HepG2 (cell line): ENCODE results near the gene KANSL1. TPM values are rescaled to one million over a fixed set of nuclear protein-coding genes. Genes with fewer than 3 reads are reported as not detected.

ENCODE experiments used
- ADNP ChIP-seq: sonication (generic); formaldehyde crosslinking; IDR thresholded peaks from 2 replicates; pipeline ENCODE4 v1.4.0; 2020; ENCODE audit warnings: missing genetic modification reagents
- ATF1 ChIP-seq: IDR thresholded peaks from 2 replicates; pipeline ENCODE4 v1.6.1; 2016; ENCODE audit warnings: mild to moderate bottlenecking, control low read depth
- BRD4 ChIP-seq: sonication (generic); formaldehyde crosslinking; IDR thresholded peaks from 2 replicates; pipeline ENCODE4 v1.4.0; 2020; ENCODE audit warnings: missing genetic modification reagents
- ISX ChIP-seq: sonication (generic); formaldehyde crosslinking; conservative IDR thresholded peaks from 2 replicates; pipeline ENCODE4 v1.5.0; 2020; ENCODE audit warnings: missing genetic modification reagents
- KDM6A ChIP-seq: IDR thresholded peaks from 2 replicates; pipeline ENCODE4 v1.6.1; 2016; ENCODE audit warnings: low read depth
- NFE2L1 ChIP-seq: sonication (generic); formaldehyde crosslinking; IDR thresholded peaks from 2 replicates; pipeline ENCODE4 v1.4.0; 2020; ENCODE audit warnings: missing genetic modification reagents, mild to moderate bottlenecking, borderline replicate concordance
- PCBP1 ChIP-seq: fragments of 200-400 bp; formaldehyde crosslinking; IDR thresholded peaks from 2 replicates; pipeline ENCODE4 v1.6.1; 2017; ENCODE audit warnings: mild to moderate bottlenecking, low read depth, low read length, borderline replicate concordance
- RXRB ChIP-seq: IDR thresholded peaks from 2 replicates; pipeline ENCODE4 v1.6.1; 2016; ENCODE audit warnings: borderline replicate concordance, missing genetic modification reagents, missing compliant biosample characterization
- SCMH1 ChIP-seq: sonication (generic); formaldehyde crosslinking; IDR thresholded peaks from 2 replicates; pipeline ENCODE4 v1.9.0; 2021; ENCODE audit warnings: missing genetic modification reagents, mild to moderate bottlenecking, borderline replicate concordance
- THAP11 ChIP-seq: IDR thresholded peaks from 2 replicates; pipeline ENCODE4 v1.6.1; 2016; ENCODE audit warnings: missing biosample characterization, missing genetic modification reagents
- ZFP36L2 ChIP-seq: sonication (generic); formaldehyde crosslinking; IDR thresholded peaks from 2 replicates; pipeline ENCODE4 v1.4.0; 2020; ENCODE audit warnings: missing genetic modification reagents
- ZNF292 ChIP-seq: sonication (generic); formaldehyde crosslinking; IDR thresholded peaks from 2 replicates; pipeline ENCODE4 v1.8.1; 2022; ENCODE audit warnings: mild to moderate bottlenecking, low read depth, missing genetic modification reagents, borderline replicate concordance
- ZNF530 ChIP-seq: sonication (generic); formaldehyde crosslinking; IDR thresholded peaks from 2 replicates; pipeline ENCODE4 v1.5.0; 2020; ENCODE audit warnings: low read depth, mild to moderate bottlenecking, missing genetic modification reagents
- ZNF616 ChIP-seq: sonication (generic); formaldehyde crosslinking; IDR thresholded peaks from 2 replicates; pipeline ENCODE4 v1.5.0; 2020; ENCODE audit warnings: low read depth, mild to moderate bottlenecking, missing genetic modification reagents
- ZNF775 ChIP-seq: sonication (generic); formaldehyde crosslinking; IDR thresholded peaks from 2 replicates; pipeline ENCODE4 v1.4.0; 2020; ENCODE audit warnings: missing genetic modification reagents, mild to moderate bottlenecking, moderate library complexity, borderline replicate concordance
- ZNF883 ChIP-seq: sonication (generic); formaldehyde crosslinking; IDR thresholded peaks from 2 replicates; pipeline ENCODE4 v1.5.1; 2020; ENCODE audit warnings: mild to moderate bottlenecking, missing genetic modification reagents; ENCODE audit errors: not compliant biosample characterization
- polyA plus RNA-seq, 8 experiments: library from polyadenylated mRNA; depleted of rRNA in 3 of 8; stranded (reverse) in 7 of 8; unstranded in 1 of 8; fragments of >200 nt; fragmentation: Illumina TruSeq in 4 of 8; extraction: Trizol in 4 of 8; gene quantifications; 2 replicates each; pipeline versions ENCODE4 v1.2.1 to v1.2.3, GENCODE V29; 2011 to 2016; ENCODE audit warnings: low read depth in 4 of 8, missing spikeins in 1 of 8, mixed read lengths in 1 of 8; ENCODE audit not compliant: insufficient read depth in 1 of 8
- total RNA-seq, 5 experiments: library from RNA; depleted of rRNA; stranded (reverse); fragments of >200 nt; fragmentation: Illumina TruSeq; extraction: Trizol; gene quantifications; 2 replicates each; pipeline ENCODE4 v1.2.3, GENCODE V29; 2016; ENCODE audit warnings: low read depth in 1 of 5
- TF ChIP-seq, protein P1 (sequence below): sonication (generic); formaldehyde crosslinking; IDR thresholded peaks from 2 replicates; pipeline ENCODE4 v1.4.0; 2020; ENCODE audit warnings: missing genetic modification reagents
- TF ChIP-seq, protein P2 (sequence below): sonication (generic); formaldehyde crosslinking; IDR thresholded peaks from 2 replicates; pipeline ENCODE4 v1.4.0; 2020; ENCODE audit warnings: mild to moderate bottlenecking, low read depth, missing genetic modification reagents
- TF ChIP-seq, protein P3 (sequence below): sonication (generic); formaldehyde crosslinking; IDR thresholded peaks from 2 replicates; pipeline ENCODE4 v1.8.0; 2022; ENCODE audit warnings: mild to moderate bottlenecking, missing genetic modification reagents; ENCODE audit not compliant: insufficient replicate concordance
- TF ChIP-seq, protein P4 (sequence below): sonication (generic); formaldehyde crosslinking; IDR thresholded peaks from 2 replicates; pipeline ENCODE4 v1.5.0; 2020; ENCODE audit warnings: mild to moderate bottlenecking, missing genetic modification reagents

Gene KANSL1
- total and polyA plus RNA-seq, 2 of the 13 experiments (the other 11 are each of a cell fraction or from before 2014, with no cell fraction given): 24.0 to 59.6 TPM

DNA sequence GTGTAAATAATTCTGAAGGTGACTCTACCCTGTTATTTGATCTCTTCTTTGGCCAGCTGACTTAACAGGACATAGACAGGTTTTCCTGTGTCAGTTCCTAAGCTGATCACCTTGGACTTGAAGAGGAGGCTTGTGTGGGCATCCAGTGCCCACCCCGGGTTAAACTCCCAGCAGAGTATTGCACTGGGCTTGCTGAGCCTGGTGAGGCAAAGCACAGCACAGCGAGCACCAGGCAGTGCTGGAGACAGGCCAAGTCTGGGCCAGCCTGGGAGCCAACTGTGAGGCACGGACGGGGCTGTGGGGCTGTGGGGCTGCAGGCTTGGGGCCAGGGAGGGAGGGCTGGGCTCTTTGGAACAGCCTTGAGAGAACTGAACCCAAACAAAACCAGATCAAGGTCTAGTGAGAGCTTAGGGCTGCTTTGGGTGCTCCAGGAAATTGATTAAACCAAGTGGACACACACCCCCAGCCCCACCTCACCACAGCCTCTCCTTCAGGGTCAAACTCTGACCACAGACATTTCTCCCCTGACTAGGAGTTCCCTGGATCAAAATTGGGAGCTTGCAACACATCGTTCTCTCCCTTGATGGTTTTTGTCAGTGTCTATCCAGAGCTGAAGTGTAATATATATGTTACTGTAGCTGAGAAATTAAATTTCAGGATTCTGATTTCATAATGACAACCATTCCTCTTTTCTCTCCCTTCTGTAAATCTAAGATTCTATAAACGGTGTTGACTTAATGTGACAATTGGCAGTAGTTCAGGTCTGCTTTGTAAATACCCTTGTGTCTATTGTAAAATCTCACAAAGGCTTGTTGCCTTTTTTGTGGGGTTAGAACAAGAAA, 189.1 kb downstream of the KANSL1 start (continued):
- TF ChIP-seq, protein P1, sequence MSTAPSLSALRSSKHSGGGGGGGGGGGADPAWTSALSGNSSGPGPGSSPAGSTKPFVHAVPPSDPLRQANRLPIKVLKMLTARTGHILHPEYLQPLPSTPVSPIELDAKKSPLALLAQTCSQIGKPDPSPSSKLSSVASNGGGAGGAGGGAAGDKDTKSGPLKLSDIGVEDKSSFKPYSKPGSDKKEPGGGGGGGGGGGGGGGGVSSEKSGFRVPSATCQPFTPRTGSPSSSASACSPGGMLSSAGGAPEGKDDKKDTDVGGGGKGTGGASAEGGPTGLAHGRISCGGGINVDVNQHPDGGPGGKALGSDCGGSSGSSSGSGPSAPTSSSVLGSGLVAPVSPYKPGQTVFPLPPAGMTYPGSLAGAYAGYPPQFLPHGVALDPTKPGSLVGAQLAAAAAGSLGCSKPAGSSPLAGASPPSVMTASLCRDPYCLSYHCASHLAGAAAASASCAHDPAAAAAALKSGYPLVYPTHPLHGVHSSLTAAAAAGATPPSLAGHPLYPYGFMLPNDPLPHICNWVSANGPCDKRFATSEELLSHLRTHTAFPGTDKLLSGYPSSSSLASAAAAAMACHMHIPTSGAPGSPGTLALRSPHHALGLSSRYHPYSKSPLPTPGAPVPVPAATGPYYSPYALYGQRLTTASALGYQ (CRISPR knock-in tag): peak; percentile 72; the same call in 1 of the 2 replicates
- TF ChIP-seq ZNF530 (CRISPR knock-in tag) (no peak), ISX (no peak), SCMH1 (no peak), ZFP36L2 (no peak), BRD4 (CRISPR knock-in tag) (0 out of 2 replicates have a peak, but pooled peaks have one; percentile 62), ZNF775 (peak; percentile 84; the same call in 1 of the 2 replicates), KDM6A (CRISPR knock-in tag) (peak; percentile 77), ADNP (peak; percentile 14; the same call in 1 of the 2 replicates), NFE2L1 (no peak), ZNF292 (CRISPR knock-in tag) (peak; percentile 99), ZNF883 (CRISPR knock-in tag) (no peak), ZNF616 (CRISPR knock-in tag) (no peak), THAP11 (CRISPR knock-in tag) (peak; percentile 27; the same call in 1 of the 2 replicates), RXRB (peak; percentile 66; the same call in 1 of the 2 replicates), PCBP1 (no peak), ATF1 (CRISPR knock-in tag) (no peak)
- TF ChIP-seq, protein P2, sequence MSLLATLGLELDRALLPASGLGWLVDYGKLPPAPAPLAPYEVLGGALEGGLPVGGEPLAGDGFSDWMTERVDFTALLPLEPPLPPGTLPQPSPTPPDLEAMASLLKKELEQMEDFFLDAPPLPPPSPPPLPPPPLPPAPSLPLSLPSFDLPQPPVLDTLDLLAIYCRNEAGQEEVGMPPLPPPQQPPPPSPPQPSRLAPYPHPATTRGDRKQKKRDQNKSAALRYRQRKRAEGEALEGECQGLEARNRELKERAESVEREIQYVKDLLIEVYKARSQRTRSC: no peak
- TF ChIP-seq, protein P3, sequence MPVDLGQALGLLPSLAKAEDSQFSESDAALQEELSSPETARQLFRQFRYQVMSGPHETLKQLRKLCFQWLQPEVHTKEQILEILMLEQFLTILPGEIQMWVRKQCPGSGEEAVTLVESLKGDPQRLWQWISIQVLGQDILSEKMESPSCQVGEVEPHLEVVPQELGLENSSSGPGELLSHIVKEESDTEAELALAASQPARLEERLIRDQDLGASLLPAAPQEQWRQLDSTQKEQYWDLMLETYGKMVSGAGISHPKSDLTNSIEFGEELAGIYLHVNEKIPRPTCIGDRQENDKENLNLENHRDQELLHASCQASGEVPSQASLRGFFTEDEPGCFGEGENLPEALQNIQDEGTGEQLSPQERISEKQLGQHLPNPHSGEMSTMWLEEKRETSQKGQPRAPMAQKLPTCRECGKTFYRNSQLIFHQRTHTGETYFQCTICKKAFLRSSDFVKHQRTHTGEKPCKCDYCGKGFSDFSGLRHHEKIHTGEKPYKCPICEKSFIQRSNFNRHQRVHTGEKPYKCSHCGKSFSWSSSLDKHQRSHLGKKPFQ (CRISPR knock-in tag): peak; percentile 96
- TF ChIP-seq, protein P4, sequence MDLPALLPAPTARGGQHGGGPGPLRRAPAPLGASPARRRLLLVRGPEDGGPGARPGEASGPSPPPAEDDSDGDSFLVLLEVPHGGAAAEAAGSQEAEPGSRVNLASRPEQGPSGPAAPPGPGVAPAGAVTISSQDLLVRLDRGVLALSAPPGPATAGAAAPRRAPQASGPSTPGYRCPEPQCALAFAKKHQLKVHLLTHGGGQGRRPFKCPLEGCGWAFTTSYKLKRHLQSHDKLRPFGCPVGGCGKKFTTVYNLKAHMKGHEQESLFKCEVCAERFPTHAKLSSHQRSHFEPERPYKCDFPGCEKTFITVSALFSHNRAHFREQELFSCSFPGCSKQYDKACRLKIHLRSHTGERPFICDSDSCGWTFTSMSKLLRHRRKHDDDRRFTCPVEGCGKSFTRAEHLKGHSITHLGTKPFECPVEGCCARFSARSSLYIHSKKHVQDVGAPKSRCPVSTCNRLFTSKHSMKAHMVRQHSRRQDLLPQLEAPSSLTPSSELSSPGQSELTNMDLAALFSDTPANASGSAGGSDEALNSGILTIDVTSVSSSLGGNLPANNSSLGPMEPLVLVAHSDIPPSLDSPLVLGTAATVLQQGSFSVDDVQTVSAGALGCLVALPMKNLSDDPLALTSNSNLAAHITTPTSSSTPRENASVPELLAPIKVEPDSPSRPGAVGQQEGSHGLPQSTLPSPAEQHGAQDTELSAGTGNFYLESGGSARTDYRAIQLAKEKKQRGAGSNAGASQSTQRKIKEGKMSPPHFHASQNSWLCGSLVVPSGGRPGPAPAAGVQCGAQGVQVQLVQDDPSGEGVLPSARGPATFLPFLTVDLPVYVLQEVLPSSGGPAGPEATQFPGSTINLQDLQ (CRISPR knock-in tag): no peak
